RWPE2 (cell line): Measurements from ENCODE around the gene HIF1AN.

Experiments used
- ATAC-seq: fragments of 200-7000 bp; cut with Tn5 transposase; 3 replicates; pipeline ENCODE4 v1.9.1; 2021; ENCODE audit warnings: low read depth
- DNase-seq: peaks from one replicate; pipeline ENCODE4 v3.0.0-alpha.2; 2020; ENCODE audit warnings: low spot score
- H3K27ac ChIP-seq: fragments of 450-650 bp; 2 replicates; pipeline ENCODE4 v1.5.1; 2017; ENCODE audit warnings: mild to moderate bottlenecking; ENCODE audit not compliant: poor library complexity, severe bottlenecking
- H3K27me3 ChIP-seq: fragments of 250-450 bp; sonication (Bioruptor Pico); 2 replicates; pipeline ENCODE4 v1.5.1; 2021; ENCODE audit warnings: mild to moderate bottlenecking, moderate library complexity; ENCODE audit not compliant: insufficient read depth, poor library complexity, severe bottlenecking
- H3K36me3 ChIP-seq: fragments of 250-450 bp; sonication (Bioruptor Pico); 2 replicates; pipeline ENCODE4 v1.5.1; 2020; ENCODE audit warnings: low read depth, mild to moderate bottlenecking, moderate library complexity
- H3K4me1 ChIP-seq: fragments of 250-450 bp; sonication (Bioruptor Pico); 2 replicates; pipeline ENCODE4 v1.5.1; 2021; ENCODE audit warnings: mild to moderate bottlenecking, moderate library complexity; ENCODE audit not compliant: insufficient read depth, poor library complexity, severe bottlenecking
- H3K4me3 ChIP-seq: fragments of 250-450 bp; sonication (Bioruptor Pico); 2 replicates; pipeline ENCODE4 v1.5.1; 2021; ENCODE audit warnings: mild to moderate bottlenecking, moderate library complexity; ENCODE audit not compliant: severe bottlenecking
- H3K9me3 ChIP-seq: fragments of 250-450 bp; sonication (Bioruptor Pico); 2 replicates; pipeline ENCODE4 v1.5.1; 2021; ENCODE audit warnings: mild to moderate bottlenecking, moderate library complexity; ENCODE audit not compliant: severe bottlenecking
- CTCF ChIP-seq: fragments of 450-650 bp; IDR thresholded peaks from one replicate; pipeline ENCODE4 v1.5.1; 2017; ENCODE audit warnings: mild to moderate bottlenecking, moderate library complexity; ENCODE audit not compliant: poor library complexity, severe bottlenecking

HIF1AN gene

GRCh38 chr10:100524206-100524605 lies 11.5 kb upstream of the HIF1AN start:
- DNase-seq (no peak), ATAC-seq (no peak)
- Histone ChIP-seq H3K27ac (no peak overlapping the region), H3K9me3 (no peaks in the 10 kb centered on the region), H3K4me3 (no peak overlapping the region), H3K27me3 (no peaks in the 10 kb centered on the region), H3K36me3 (peaks cover 41% of the 10 kb centered on the region), H3K4me1 (peaks cover 14% of the 10 kb centered on the region)
- no peak for TF ChIP-seq CTCF

- DNase-seq = no peak
Observed at GRCh38 chr10:100524638-100525037, 11.1 kb upstream of the HIF1AN start.

GRCh38 chr10:100528123-100528886 lies 7.4 kb upstream of the HIF1AN start:
- DNase-seq (no peak), ATAC-seq (no peak)
- Histone ChIP-seq H3K9me3 (no peaks in the 10 kb centered on the region), H3K27ac (peak overlapping the region; percentile 35), H3K27me3 (no peaks in the 10 kb centered on the region), H3K4me3 (peak overlapping the region; percentile 66), H3K4me1 (peaks cover 10% of the 10 kb centered on the region), H3K36me3 (peaks cover 40% of the 10 kb centered on the region)
- no peak for TF ChIP-seq CTCF

More at GRCh38 chr10:100524638-100525037, 11.1 kb upstream of the HIF1AN start:
- Histone ChIP-seq H3K27me3 (no peaks in the 10 kb centered on the region), H3K27ac (no peak overlapping the region), H3K36me3 (peaks cover 41% of the 10 kb centered on the region), H3K9me3 (no peaks in the 10 kb centered on the region), H3K4me3 (no peak overlapping the region), H3K4me1 (peaks cover 14% of the 10 kb centered on the region)
- no peak for TF ChIP-seq CTCF
- ATAC-seq = no peak

- no peak for DNase-seq
- H3K27me3 ChIP-seq = no peaks in the 10 kb centered on the region
- peaks cover 10% of the 10 kb centered on the region for H3K4me1 ChIP-seq
- H3K9me3 ChIP-seq = no peaks in the 10 kb centered on the region
- H3K4me3 ChIP-seq = peak overlapping the region; percentile 66
- peak; percentile 28 for ATAC-seq
- no peak for TF ChIP-seq CTCF
- peaks cover 36% of the 10 kb centered on the region for H3K36me3 ChIP-seq
- peak overlapping the region; percentile 35 for H3K27ac ChIP-seq
Observed at GRCh38 chr10:100528921-100529474, 6.7 kb upstream of the HIF1AN start.
